HepG2 (cell line): ENCODE measurements around the gene PTPN2. TPM values are rescaled to one million over a fixed set of nuclear protein-coding genes. Genes with fewer than 3 reads are reported as not detected.

Experiments used
- ATAC-seq: fragments of 200-7000 bp; cut with Tn5 transposase; 3 replicates; pipeline ENCODE4 v1.9.1; 2020; ENCODE audit warnings: mild to moderate bottlenecking, moderate library complexity
- BruUV-seq: library from RNA; stranded (reverse); fragments of 400-500 nt; replicated peaks from 2 replicates; lab custom pipeline; 2021; lab: Mats Ljungman, UMichigan
- CTCF ChIA-PET: fragments of 300-600 bp; formaldehyde crosslinking; extraction: SDS; loops from one replicate; lab custom pipeline; 2021; ENCODE audit warnings: low total read pairs, inconsistent platforms, low intra/inter-chr PET ratio; lab: Yijun Ruan, JAX
- POLR2A ChIA-PET: fragments of 350-600 bp; sonication (Branson Sonifier 250); formaldehyde crosslinking; loops from one replicate; lab custom pipeline; 2020; ENCODE audit warnings: antibody characterized with exemption, inconsistent platforms; lab: Yijun Ruan, JAX
- DNase-seq: peaks from one replicate; pipeline ENCODE4 v3.0.0-alpha.2; 2015; ENCODE audit warnings: low spot score
- FAIRE-seq: peaks from 3 replicates; lab custom pipeline; 2011; peaks lifted over from hg19 to GRCh38; lab: Jason Lieb, UNC
- H2AFZ ChIP-seq: one replicate; pipeline ENCODE4 v1.6.1; 2011; ENCODE audit warnings: low read length, inconsistent platforms
- H3K27ac ChIP-seq: fragments of 300-600 bp; 3 replicates; pipeline ENCODE4 v1.8.0; 2011; ENCODE audit warnings: mixed run types, mild to moderate bottlenecking, mixed read lengths, low read length, inconsistent platforms; ENCODE audit not compliant: insufficient read depth; ENCODE audit errors: extremely low read length
- H3K27me3 ChIP-seq, 2 experiments: fragments of 200-600 bp in 1 of 2; 2 replicates in 1 of 2; 3 replicates in 1 of 2; pipeline versions ENCODE4 v1.6.0 to v1.8.0; 2011; ENCODE audit warnings: low read length in 2 of 2, mild to moderate bottlenecking in 2 of 2, moderate library complexity in 2 of 2, inconsistent platforms in 1 of 2; ENCODE audit not compliant: insufficient read depth in 2 of 2, control insufficient read depth in 1 of 2
- H3K36me3 ChIP-seq, 2 experiments: fragments of 200-600 bp in 1 of 2; replicated peaks in 1 of 2; 2 replicates in 1 of 2; 3 replicates in 1 of 2; pipeline versions ENCODE4 v1.5.1 to v1.8.0; 2011; ENCODE audit warnings: low read length in 2 of 2, inconsistent platforms in 1 of 2; ENCODE audit not compliant: insufficient read depth in 2 of 2, control insufficient read depth in 1 of 2
- H3K4me1 ChIP-seq: 2 replicates; pipeline ENCODE4 v1.5.1; 2012; ENCODE audit warnings: low read length, inconsistent platforms; ENCODE audit not compliant: insufficient read depth
- H3K4me2 ChIP-seq: 2 replicates; pipeline ENCODE4 v1.6.0; 2011; ENCODE audit warnings: low read depth, low read length, inconsistent platforms
- H3K4me3 ChIP-seq, 3 experiments: fragments of 200-600 bp in 1 of 3; sonication (generic), shearing (Covaris generic) in 1 of 3; replicated peaks in 1 of 3; 2 replicates each; pipeline ENCODE4 v1.5.1; 2011 to 2016; ENCODE audit warnings: low read length in 3 of 3, inconsistent platforms in 2 of 3, low read depth in 2 of 3, mild to moderate bottlenecking in 2 of 3, control low read depth in 1 of 3, mixed read lengths in 1 of 3; ENCODE audit not compliant: insufficient read depth in 1 of 3
- H3K79me2 ChIP-seq: one replicate; pipeline ENCODE4 v1.6.1; 2011; ENCODE audit warnings: low read length, inconsistent platforms; ENCODE audit not compliant: insufficient read depth
- H3K9ac ChIP-seq: 2 replicates; pipeline ENCODE4 v1.6.0; 2011; ENCODE audit warnings: mild to moderate bottlenecking, low read depth, low read length, inconsistent platforms; ENCODE audit not compliant: insufficient read depth
- H3K9me3 ChIP-seq: 2 replicates; pipeline ENCODE4 v1.5.1; 2012; ENCODE audit warnings: mild to moderate bottlenecking, low read length
- H4K20me1 ChIP-seq: 2 replicates; pipeline ENCODE4 v1.6.0; 2011; ENCODE audit warnings: inconsistent platforms, mild to moderate bottlenecking, low read length, moderate library complexity; ENCODE audit not compliant: insufficient read depth
- HDAC1 ChIP-seq: sonication (generic); formaldehyde crosslinking; IDR thresholded peaks from 2 replicates; pipeline ENCODE4 v1.5.1; 2020; ENCODE audit warnings: mild to moderate bottlenecking, missing genetic modification reagents
- HNRNPH1 ChIP-seq: fragments of 200-400 bp; formaldehyde crosslinking; optimal IDR thresholded peaks from 2 replicates; pipeline ENCODE3; 2017; ENCODE audit warnings: mild to moderate bottlenecking, low read depth, low read length
- HOXA5 ChIP-seq: sonication (generic); formaldehyde crosslinking; IDR thresholded peaks from 2 replicates; pipeline ENCODE4 v1.4.0; 2020; ENCODE audit warnings: missing genetic modification reagents
- HOXA9 ChIP-seq: sonication (generic); formaldehyde crosslinking; IDR thresholded peaks from 2 replicates; pipeline ENCODE4 v1.8.1; 2022; ENCODE audit warnings: missing genetic modification reagents, mild to moderate bottlenecking, moderate library complexity, borderline replicate concordance
- ZNF121 ChIP-seq: sonication (generic); formaldehyde crosslinking; IDR thresholded peaks from 2 replicates; pipeline ENCODE4 v1.5.0; 2020; ENCODE audit warnings: mild to moderate bottlenecking, missing genetic modification reagents
- ZNF256 ChIP-seq: sonication (generic); formaldehyde crosslinking; conservative IDR thresholded peaks from 2 replicates; pipeline ENCODE4 v1.4.0; 2020; ENCODE audit warnings: missing genetic modification reagents
- ZSCAN30 ChIP-seq: sonication (generic); formaldehyde crosslinking; IDR thresholded peaks from 2 replicates; pipeline ENCODE4 v1.5.0; 2020; ENCODE audit warnings: mild to moderate bottlenecking, missing genetic modification reagents
- WGBS: methylation state at CpG from one replicate; pipeline ENCODE4 v1.1.6; 2017; ENCODE audit warnings: low lambda C conversion rate; 5-methylcytosine and 5-hydroxymethylcytosine counted together
- in situ Hi-C: cut with HindIII; loops from 2 replicates; pipeline ENCODE4 v1.10.0; 2017; ENCODE audit warnings: low pct_unique_long_range_greater_than_20kb; ENCODE audit not compliant: extremely low pct_ligation_motif_present
- intact Hi-C: fragments of 100-400 bp; cut with micrococcal nuclease; formaldehyde crosslinking; loops from one replicate; pipeline ENCODE4 v1.10.0; 2022; ENCODE audit not compliant: unreplicated experiment
- polyA plus RNA-seq, 8 experiments: library from polyadenylated mRNA; depleted of rRNA in 3 of 8; stranded (reverse) in 7 of 8; unstranded in 1 of 8; fragments of >200 nt; fragmentation: Illumina TruSeq in 4 of 8; extraction: Trizol in 4 of 8; gene quantifications; 2 replicates each; pipeline versions ENCODE4 v1.2.1 to v1.2.3, GENCODE V29; 2011 to 2016; ENCODE audit warnings: low read depth in 4 of 8, missing spikeins in 1 of 8, mixed read lengths in 1 of 8; ENCODE audit not compliant: insufficient read depth in 1 of 8
- total RNA-seq, 5 experiments: library from RNA; depleted of rRNA; stranded (reverse); fragments of >200 nt; fragmentation: Illumina TruSeq; extraction: Trizol; gene quantifications; 2 replicates each; pipeline ENCODE4 v1.2.3, GENCODE V29; 2016; ENCODE audit warnings: low read depth in 1 of 5

Gene PTPN2
- total and polyA plus RNA-seq, 2 of the 13 experiments (the other 11 are each of a cell fraction or from before 2014, with no cell fraction given), result 24.9 to 41.5 TPM

DNA sequence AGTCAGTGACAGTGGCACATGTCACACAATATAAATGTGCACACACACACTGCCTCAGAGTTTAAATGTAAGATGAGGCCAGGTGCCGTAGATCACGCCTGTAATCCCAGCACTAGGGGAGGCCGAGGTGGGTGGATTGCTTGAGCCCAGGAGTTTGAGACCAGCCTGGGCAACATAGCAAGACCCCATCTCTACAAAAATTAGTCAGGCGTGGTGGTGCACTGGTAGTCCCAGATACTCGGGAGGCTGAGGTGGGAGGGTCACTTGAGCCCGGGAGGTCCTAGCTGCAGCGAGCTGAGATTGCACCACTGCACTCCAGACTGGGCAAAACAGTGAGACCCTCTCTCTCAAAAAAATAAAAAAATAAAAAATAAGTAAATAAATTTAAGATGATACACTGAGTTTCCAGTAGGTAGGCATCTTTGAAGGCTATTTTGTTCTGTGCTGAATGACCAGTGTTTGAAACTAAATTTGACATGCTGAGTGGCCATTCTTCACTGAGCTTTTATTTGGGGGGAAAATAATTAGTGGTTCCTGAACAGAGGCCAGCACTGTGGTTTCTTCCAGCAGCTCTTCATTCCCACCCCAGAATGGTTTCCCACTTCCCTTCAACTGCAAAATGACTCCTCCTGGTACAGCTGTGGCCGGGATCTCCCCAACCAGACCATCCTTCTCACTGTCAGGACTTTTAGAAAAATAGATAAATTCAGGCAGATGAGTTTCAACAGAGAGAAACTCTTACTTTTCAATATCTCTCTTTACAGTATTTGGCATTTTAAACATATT, 136.3 kb downstream of the PTPN2 start:
- Histone ChIP-seq H3K9me3 (no peaks in the 10 kb centered on the region), H3K27me3 (no peaks in the 10 kb centered on the region), H3K36me3 (no peaks in the 10 kb centered on the region), H4K20me1 (no peaks in the 10 kb centered on the region), H3K4me1 (peaks cover 26% of the 10 kb centered on the region), H3K27ac (no peak overlapping the region), H3K9ac (no peak overlapping the region), H3K4me2 (no peak overlapping the region), H2AFZ (no peak overlapping the region), H3K79me2 (no peaks in the 10 kb centered on the region), H3K4me3 (no peak overlapping the region)
- CTCF ChIA-PET, result no interaction called here
- 80% methylated on average over 8 of the region's 8 CpGs for WGBS
- TF ChIP-seq ZNF256 (CRISPR knock-in tag), result no peak
- no peak for TF ChIP-seq HNRNPH1
- no peak for TF ChIP-seq HOXA5 (CRISPR knock-in tag)
- peak; percentile 75 for TF ChIP-seq ZNF121
- TF ChIP-seq HDAC1 (CRISPR knock-in tag), result no peak
- intact Hi-C loops, result no loop called here
- no TSS peak for BruUV-seq
- POLR2A ChIA-PET, result no interaction called here
- in situ Hi-C loops, result no loop called here
- no peak for FAIRE-seq
- no peak for DNase-seq
- no peak for ATAC-seq

DNA sequence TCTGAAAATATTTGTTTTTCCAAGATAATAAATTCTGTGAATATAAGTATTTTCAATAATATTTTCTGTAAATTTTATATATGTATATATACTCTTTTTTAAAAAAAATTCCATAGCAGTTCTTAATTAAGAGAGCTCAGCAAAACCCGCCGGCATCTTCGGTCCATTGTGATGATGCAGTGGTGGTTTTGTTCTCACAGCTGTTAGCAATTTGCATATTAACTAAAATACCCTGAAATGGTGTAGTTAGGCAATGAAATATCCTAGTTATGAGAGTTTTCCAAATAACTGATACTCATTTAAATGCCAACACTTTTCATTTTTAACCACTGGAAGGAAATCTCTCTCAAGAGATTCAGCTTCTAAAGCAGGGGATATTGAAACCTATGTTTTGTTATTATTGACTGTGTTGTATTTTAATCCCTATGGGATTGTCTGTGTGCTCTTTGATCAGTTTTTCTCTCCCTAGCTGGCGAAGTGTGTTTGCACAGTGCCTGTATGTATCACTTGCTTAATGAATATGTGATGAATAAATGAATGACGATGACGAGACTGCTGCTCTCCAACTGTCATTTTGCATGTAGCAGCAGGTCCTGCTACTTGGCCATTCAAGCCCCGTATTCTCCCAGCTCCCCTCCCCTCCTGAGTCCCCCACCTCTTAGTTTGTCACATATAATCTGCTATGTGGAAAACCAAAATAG, 138.8 kb downstream of the PTPN2 start:
- in situ Hi-C loops, result no loop called here
- no peak overlapping the region; the same call in 1 of the 2 replicates for H3K4me2 ChIP-seq
- WGBS, result 64% methylated on average over 7 of the region's 7 CpGs
- TF ChIP-seq HOXA9 (no peak), ZSCAN30 (CRISPR knock-in tag) (no peak)
- TF ChIP-seq, all 625 proteins: peak for 0
- Histone ChIP-seq H4K20me1 (no peaks in the 10 kb centered on the region), H2AFZ (no peak overlapping the region), H3K4me1 (peaks cover 37% of the 10 kb centered on the region), H3K36me3 (no peaks in the 10 kb centered on the region), H3K9me3 (no peaks in the 10 kb centered on the region), H3K79me2 (no peaks in the 10 kb centered on the region), H3K27me3 (no peaks in the 10 kb centered on the region), H3K4me3 (no peak overlapping the region), H3K9ac (no peak overlapping the region), H3K27ac (no peak overlapping the region)
- ATAC-seq, result no peak
- ChIA-PET CTCF (no interaction called here), POLR2A (no interaction called here)
- intact Hi-C loops, result no loop called here
- BruUV-seq, result no TSS peak
- DNase-seq, result no peak
- no peak for FAIRE-seq
